SU-DHL-6 (cell line): ENCODE data around the gene PCDHGB7.
"Not testable (repeated sequence)": the region's sequence is repeated elsewhere in the genome, so short reads cannot be mapped to it uniquely, and the experiment has no call there.

Experiments used
- H2AFZ ChIP-seq: fragments of 200-600 bp; sonication (generic); 2 replicates; pipeline ENCODE4 v1.6.1; 2014; ENCODE audit warnings: low read depth, mild to moderate bottlenecking, moderate library complexity, mixed read lengths, antibody characterized with exemption, low read length; ENCODE audit not compliant: severe bottlenecking
- H3F3A ChIP-seq: fragments of 200-600 bp; shearing (Covaris generic); 2 replicates; pipeline ENCODE4 v1.6.0; 2016; ENCODE audit warnings: antibody characterized with exemption, mild to moderate bottlenecking; ENCODE audit not compliant: insufficient read depth
- H3K27ac ChIP-seq: fragments of 200-600 bp; sonication (generic); 2 replicates; pipeline ENCODE4 v1.5.1; 2016; ENCODE audit warnings: low read depth, mild to moderate bottlenecking, low read length, moderate library complexity, mixed read lengths
- H3K27me3 ChIP-seq: fragments of 200-600 bp; sonication (generic), shearing (Covaris generic); 2 replicates; pipeline ENCODE4 v1.6.0; 2014; ENCODE audit warnings: mild to moderate bottlenecking, low read length
- H3K36me3 ChIP-seq: fragments of 200-600 bp; sonication (generic); 2 replicates; pipeline ENCODE4 v1.6.1; 2014; ENCODE audit warnings: mild to moderate bottlenecking, low read length, mixed read lengths
- H3K4me2 ChIP-seq: fragments of 300-600, 200-600 bp; shearing (Covaris generic), sonication (generic); 2 replicates; pipeline ENCODE4 v1.6.0; 2014; ENCODE audit warnings: low read length, low read depth, mild to moderate bottlenecking; ENCODE audit not compliant: poor library complexity, severe bottlenecking
- H3K4me3 ChIP-seq: fragments of 200-600 bp; sonication (generic); 2 replicates; pipeline ENCODE4 v1.5.1; 2014; ENCODE audit warnings: antibody characterized with exemption, low read length, mild to moderate bottlenecking, mixed read lengths; ENCODE audit not compliant: insufficient read depth, poor library complexity, severe bottlenecking
- H3K79me2 ChIP-seq: fragments of 200-600 bp; sonication (generic); 2 replicates; pipeline ENCODE4 v1.6.1; 2014; ENCODE audit warnings: mild to moderate bottlenecking, low read length, moderate library complexity; ENCODE audit not compliant: insufficient read depth
- H3K9ac ChIP-seq: fragments of 200-600 bp; sonication (generic); 2 replicates; pipeline ENCODE4 v1.7.0; 2014; ENCODE audit warnings: mild to moderate bottlenecking, low read length
- H3K9me2 ChIP-seq: fragments of 200-600 bp; sonication (generic); replicated peaks from 2 replicates; pipeline ENCODE4 v1.6.1; 2014; ENCODE audit warnings: low read length; ENCODE audit not compliant: insufficient read depth
- H3K9me3 ChIP-seq: fragments of 200-600 bp; sonication (generic); 2 replicates; pipeline ENCODE4 v1.6.1; 2014; ENCODE audit warnings: low read length, mixed read lengths; ENCODE audit not compliant: insufficient read depth
- H4K20me1 ChIP-seq: fragments of 200-600 bp; sonication (generic); 2 replicates; pipeline ENCODE4 v1.6.1; 2014; ENCODE audit warnings: low read depth, mild to moderate bottlenecking, antibody characterized with exemption, low read length, moderate library complexity, mixed read lengths
- CTCF ChIP-seq: fragments of 200-600 bp; sonication (generic); IDR thresholded peaks from one replicate; pipeline ENCODE4 v1.5.1; 2017; ENCODE audit warnings: antibody characterized with exemption, mild to moderate bottlenecking, low read length, moderate library complexity; ENCODE audit not compliant: insufficient read depth, poor library complexity, severe bottlenecking
- EZH2phosphoT487 ChIP-seq: fragments of 200-600 bp; sonication (generic), shearing (Covaris generic); conservative IDR thresholded peaks from 2 replicates; pipeline ENCODE4 v1.6.1; 2018; ENCODE audit warnings: mild to moderate bottlenecking, antibody characterized with exemption, low read length, moderate library complexity, mixed read lengths

The PCDHGB7 gene

GRCh38 chr5:141417494-141418172 lies at the start of gene PCDHGB7:
Gene PCDHGB7, plus strand, starts transcription at chr5:141417677. Its CDS starts 183 bp downstream, at chr5:141417860.
- not testable (repeated sequence) for H3K27me3 ChIP-seq, H3K9ac ChIP-seq, H3F3A ChIP-seq, H3K4me2 ChIP-seq, H3K4me3 ChIP-seq, H2AFZ ChIP-seq, H4K20me1 ChIP-seq, H3K27ac ChIP-seq, H3K79me2 ChIP-seq, H3K9me2 ChIP-seq, H3K36me3 ChIP-seq
- TF ChIP-seq CTCF, result peak; percentile 21
- H3K9me3 ChIP-seq, result peaks cover 13% of the 10 kb centered on the region; the same call in 1 of the 2 replicates

- H3K27ac ChIP-seq, result peak within 1 kb of the TSS; percentile 24; the same call in 1 of the 2 replicates
- no peak for TF ChIP-seq EZH2phosphoT487
- TF ChIP-seq CTCF, result peak; percentile 74
- peak within 1 kb of the TSS; percentile 91 for H3K4me2 ChIP-seq
- no peaks in the 10 kb centered on the region for H4K20me1 ChIP-seq
- H3K79me2 ChIP-seq, result no peaks in the 10 kb centered on the region; the same call in 1 of the 2 replicates
- 0 out of 2 replicates have a peak, but pooled peaks cover 3% of the 10 kb centered on the region for H3F3A ChIP-seq
- no peaks in the 10 kb centered on the region for H3K9me2 ChIP-seq
- peak within 1 kb of the TSS; percentile 57 for H3K4me3 ChIP-seq
- H3K9ac ChIP-seq, result peak within 1 kb of the TSS; percentile 48
- H2AFZ ChIP-seq, result peak within 1 kb of the TSS; percentile 81
- H3K27me3 ChIP-seq, result no peaks in the 10 kb centered on the region
- H3K9me3 ChIP-seq, result peaks cover 48% of the 10 kb centered on the region; the same call in 1 of the 2 replicates
- H3K36me3 ChIP-seq, result peaks cover 18% of the 10 kb centered on the region
Observed at GRCh38 chr5:141369994-141370848, 47.3 kb upstream of the PCDHGB7 start, which contains the start of gene PCDHGB3. Gene PCDHGB3, plus strand, starts transcription at chr5:141370242. Its CDS starts 153 bp downstream, at chr5:141370395.

GRCh38 chr5:141371572-141372475 lies 45.7 kb upstream of the PCDHGB7 start:
- Histone ChIP-seq H3K27ac (no peak overlapping the region), H3K9ac (no peak overlapping the region), H3K27me3 (no peaks in the 10 kb centered on the region), H4K20me1 (no peaks in the 10 kb centered on the region), H2AFZ (no peak overlapping the region), H3K36me3 (peaks cover 18% of the 10 kb centered on the region), H3K9me3 (peaks cover 50% of the 10 kb centered on the region; the same call in 1 of the 2 replicates), H3F3A (0 out of 2 replicates have a peak, but pooled peaks cover 3% of the 10 kb centered on the region), H3K79me2 (no peaks in the 10 kb centered on the region; the same call in 1 of the 2 replicates), H3K9me2 (no peaks in the 10 kb centered on the region), H3K4me3 (no peak overlapping the region), H3K4me2 (no peak overlapping the region)
- no peak for TF ChIP-seq CTCF
- TF ChIP-seq EZH2phosphoT487, result no peak
